GM12878 (cell line): ENCODE data around the gene LMBR1. TPM values are rescaled to one million over a fixed set of nuclear protein-coding genes. Genes with fewer than 3 reads are reported as not detected.
A peak's percentile ranks its signal among the peaks of the same experiment; 100 is the strongest.

Experiments
- ATAC-seq: fragments of 200-7000 bp; cut with Tn5 transposase; 3 replicates; pipeline ENCODE4 v1.9.1; 2020; ENCODE audit warnings: mild to moderate bottlenecking, moderate library complexity
- BruUV-seq: library from RNA; stranded (reverse); fragments of 400-500 nt; replicated peaks from 2 replicates; lab custom pipeline; 2021; lab: Mats Ljungman, UMichigan
- CTCF ChIA-PET: fragments of 300-600 bp; sonication (Branson Sonifier 250); formaldehyde crosslinking; extraction: SDS; loops from one replicate; lab custom pipeline; 2021; ENCODE audit warnings: inconsistent platforms; lab: Yijun Ruan, JAX
- POLR2A ChIA-PET: fragments of 350-600 bp; formaldehyde crosslinking; extraction: SDS; loops from one replicate; lab custom pipeline; 2021; ENCODE audit warnings: inconsistent platforms; lab: Charles Lee
- RAD21 ChIA-PET: fragments of 300-600 bp; sonication (Branson Sonifier 250); formaldehyde crosslinking; loops from one replicate; lab custom pipeline; 2023; ENCODE audit warnings: antibody characterized with exemption; ENCODE audit not compliant: unreplicated experiment; lab: Charles Lee
- SMC1A ChIA-PET: fragments of 300-600 bp; sonication (Branson Sonifier 250); formaldehyde crosslinking; loops from one replicate; lab custom pipeline; 2023; ENCODE audit not compliant: unreplicated experiment, uncharacterized antibody; lab: Charles Lee
- DNase-seq: peaks from one replicate; pipeline ENCODE4 v3.0.0-alpha.2; 2011; ENCODE audit warnings: low read depth, low spot score
- FAIRE-seq: peaks from 3 replicates; lab custom pipeline; 2011; peaks lifted over from hg19 to GRCh38; lab: Jason Lieb, UNC
- H2AFZ ChIP-seq: 2 replicates; pipeline ENCODE4 v1.6.0; 2011; ENCODE audit warnings: low read depth, low read length, control low read depth; ENCODE audit not compliant: control insufficient read depth
- H3K27ac ChIP-seq: 2 replicates; pipeline ENCODE4 v1.5.1; 2011; ENCODE audit warnings: control low read depth; ENCODE audit not compliant: control insufficient read depth, insufficient read depth
- H3K27me3 ChIP-seq, 2 experiments: replicated peaks in 1 of 2; 2 replicates each; pipeline versions ENCODE4 v1.6.0 to v1.6.1; 2011; ENCODE audit warnings: low read length in 1 of 2; ENCODE audit not compliant: control insufficient read depth in 2 of 2, insufficient read depth in 2 of 2
- H3K36me3 ChIP-seq, 2 experiments: 2 replicates each; pipeline ENCODE4 v1.5.1; 2011; ENCODE audit warnings: low read length in 1 of 2; ENCODE audit not compliant: control insufficient read depth in 2 of 2, insufficient read depth in 2 of 2
- H3K4me1 ChIP-seq: 2 replicates; pipeline ENCODE4 v1.6.1; 2011; ENCODE audit warnings: mild to moderate bottlenecking, low read length, moderate library complexity, mixed read lengths; ENCODE audit not compliant: control insufficient read depth, insufficient read depth
- H3K4me2 ChIP-seq: 2 replicates; pipeline ENCODE4 v1.6.0; 2011; ENCODE audit warnings: control low read depth; ENCODE audit not compliant: control insufficient read depth, insufficient read depth
- H3K4me3 ChIP-seq: fragments of 200-600 bp; sonication (generic); 2 replicates; pipeline ENCODE4 v1.5.1; 2016
- H3K79me2 ChIP-seq: 2 replicates; pipeline ENCODE4 v1.6.0; 2011; ENCODE audit warnings: low read length; ENCODE audit not compliant: control insufficient read depth, insufficient read depth
- H3K9ac ChIP-seq: 2 replicates; pipeline ENCODE4 v1.8.0; 2011; ENCODE audit warnings: low read length, control low read depth, mixed read lengths; ENCODE audit not compliant: control insufficient read depth, insufficient read depth
- H3K9me3 ChIP-seq: replicated peaks from 3 replicates; pipeline ENCODE4 v1.5.1; 2011; ENCODE audit warnings: mild to moderate bottlenecking, low read length; ENCODE audit not compliant: control insufficient read depth, insufficient read depth
- H4K20me1 ChIP-seq: 2 replicates; pipeline ENCODE4 v1.6.0; 2011; ENCODE audit not compliant: control insufficient read depth, insufficient read depth
- CBFB ChIP-seq: IDR thresholded peaks from 2 replicates; pipeline ENCODE4 v1.6.1; 2016; ENCODE audit warnings: antibody characterized with exemption, low read depth
- CBX5 ChIP-seq: sonication (generic); IDR thresholded peaks from 2 replicates; pipeline ENCODE4 v1.6.1; 2016; ENCODE audit warnings: low read depth, moderate library complexity, mild to moderate bottlenecking, inconsistent platforms
- CEBPB ChIP-seq, 2 experiments: fragments of 150-350 bp in 1 of 2; IDR thresholded peaks; 2 replicates each; pipeline ENCODE4 v1.6.1; 2012 to 2014; ENCODE audit warnings: low read depth in 2 of 2, low read length in 2 of 2, borderline replicate concordance in 1 of 2, inconsistent platforms in 1 of 2
- CHD2 ChIP-seq: IDR thresholded peaks from 2 replicates; pipeline ENCODE4 v1.6.1; 2011; ENCODE audit warnings: low read depth, low read length, improper control_type of control experiment, borderline replicate concordance
- E2F4 ChIP-seq: IDR thresholded peaks from 2 replicates; pipeline ENCODE4 v1.6.1; 2012; ENCODE audit warnings: low read depth, low read length, improper control_type of control experiment
- EGR1 ChIP-seq, 2 experiments: IDR thresholded peaks; 1 replicate in 1 of 2; 2 replicates in 1 of 2; pipeline ENCODE4 v1.6.1; 2011 to 2012; ENCODE audit warnings: low read depth in 2 of 2, low read length in 2 of 2, borderline replicate concordance in 1 of 2, mild to moderate bottlenecking in 1 of 2, moderate library complexity in 1 of 2
- IKZF1 ChIP-seq: fragments of 450-650 bp; conservative IDR thresholded peaks from 2 replicates; pipeline ENCODE4 v1.6.1; 2017; ENCODE audit warnings: antibody characterized with exemption, mild to moderate bottlenecking
- NFYB ChIP-seq: IDR thresholded peaks from 2 replicates; pipeline ENCODE4 v1.6.1; 2011; ENCODE audit warnings: low read depth, mild to moderate bottlenecking, low read length, improper control_type of control experiment, moderate library complexity; ENCODE audit not compliant: insufficient read depth
- NR2F1 ChIP-seq: fragments of 450-650 bp; conservative IDR thresholded peaks from 2 replicates; pipeline ENCODE4 v1.6.1; 2017; ENCODE audit warnings: mild to moderate bottlenecking
- TBL1XR1 ChIP-seq: IDR thresholded peaks from 2 replicates; pipeline ENCODE4 v1.6.1; 2012; ENCODE audit warnings: low read depth, low read length, improper control_type of control experiment
- WGBS: methylation state at CpG from one replicate; pipeline ENCODE4 v1.1.6; 2016; ENCODE audit warnings: low lambda C conversion rate; ENCODE audit not compliant: insufficient replicate concordance, insufficient coverage; ENCODE audit errors: missing lambda C conversion rate; 5-methylcytosine and 5-hydroxymethylcytosine counted together
- in situ Hi-C: fragments of 300-500 bp; cut with MboI; formaldehyde crosslinking; loops from 9 replicates; pipeline ENCODE4 v1.14.3; 2018; ENCODE audit warnings: mixed read lengths
- intact Hi-C: fragments of 100-400 bp; cut with micrococcal nuclease; formaldehyde crosslinking; loops from one replicate; pipeline ENCODE4 v1.14.2; 2022; ENCODE audit not compliant: unreplicated experiment
- polyA plus RNA-seq, 11 experiments: library from polyadenylated mRNA; depleted of rRNA in 4 of 11; unstranded in 6 of 11; stranded (reverse) in 5 of 11; fragments of >200 nt; fragmentation: Nextera tagmentation in 4 of 11; fragmentation: Illumina TruSeq in 1 of 11; extraction: Ambion mirVana in 4 of 11; extraction: Trizol in 1 of 11; gene quantifications; 1 replicate in 1 of 11; 2 replicates in 10 of 11; pipeline versions ENCODE4 v1.2.1 to v1.2.3, GENCODE V29; 2011 to 2016; ENCODE audit warnings: inconsistent platforms in 2 of 11, missing spikeins in 2 of 11, low read depth in 1 of 11
- total RNA-seq, 4 experiments: library from RNA; depleted of rRNA in 3 of 4; stranded (reverse); fragments of >200 nt in 3 of 4; fragmentation: Illumina TruSeq in 1 of 4; extraction: Trizol in 1 of 4; gene quantifications; 2 replicates each; pipeline versions ENCODE4 v1.2.1 to v1.2.3, GENCODE V29; 2013 to 2021
- TF ChIP-seq, protein P1 (sequence below): IDR thresholded peaks from 2 replicates; pipeline ENCODE4 v1.6.1; 2011; ENCODE audit warnings: borderline replicate concordance, low read depth, mild to moderate bottlenecking, moderate library complexity, mixed read lengths, low read length; ENCODE audit not compliant: insufficient read depth; ENCODE audit errors: extremely low read length
- TF ChIP-seq, protein P2 (sequence below): fragments of 150-350 bp; IDR thresholded peaks from 2 replicates; pipeline ENCODE4 v1.6.1; 2016; ENCODE audit warnings: low read depth, low read length
- TF ChIP-seq, protein P3 (sequence below): fragments of 450-650 bp; IDR thresholded peaks from 2 replicates; pipeline ENCODE4 v1.6.1; 2017; ENCODE audit warnings: low read depth, mild to moderate bottlenecking, moderate library complexity

The LMBR1 gene
- total and polyA plus RNA-seq, 10 of the 15 experiments (the other 5 are each of a cell fraction or from before 2014, with no cell fraction given): 4.0 to 63.5 (median 28.8) TPM

- ChIA-PET SMC1A (interaction anchor here (0.6 to 3.3 kb wide), 10 partner anchors 8 to 176 kb away, joined by 3 to 19 read pairs (median 5); no protein-coding TSS in a partner anchor), POLR2A (interaction anchor here (0.6 to 1.6 kb wide), 8 partner anchors 14 to 191 kb away, joined by 3 to 9 read pairs (median 4); no protein-coding TSS in a partner anchor), RAD21 (interaction anchor here (0.8 to 2.8 kb wide), 10 partner anchors 9 to 253 kb away, joined by 3 to 11 read pairs (median 4); no protein-coding TSS in a partner anchor), CTCF (interaction anchor here (0.9 to 1.9 kb wide), 5 partner anchors 17 to 879 kb away, joined by 3 to 9 read pairs (median 5); no protein-coding TSS in a partner anchor)
- intact Hi-C loops: loop anchor here (2.0 to 10.0 kb wide), 3 partner anchors 92 to 826 kb away; partner anchors contain the start of gene SHH
- FAIRE-seq (peak; percentile 95), ATAC-seq (peak; percentile 88), DNase-seq (peak; percentile 82)
- Histone ChIP-seq H3K4me2 (peak within 1 kb of the TSS; percentile 91), H2AFZ (peak within 1 kb of the TSS; percentile 96), H3K4me1 (peaks cover 7% of the 10 kb centered on the region), H3K4me3 (peak within 1 kb of the TSS; percentile 78), H4K20me1 (no peaks in the 10 kb centered on the region), H3K36me3 (no peaks in the 10 kb centered on the region), H3K27ac (peak within 1 kb of the TSS; percentile 91), H3K79me2 (peaks cover 17% of the 10 kb centered on the region), H3K9me3 (no peaks in the 10 kb centered on the region), H3K9ac (peak within 1 kb of the TSS; percentile 94), H3K27me3 (no peaks in the 10 kb centered on the region)
- in situ Hi-C loops: no loop called here
- no TSS peak for BruUV-seq
- WGBS: 3% methylated on average over 76 of the region's 85 CpGs
- TF ChIP-seq, protein P1, sequence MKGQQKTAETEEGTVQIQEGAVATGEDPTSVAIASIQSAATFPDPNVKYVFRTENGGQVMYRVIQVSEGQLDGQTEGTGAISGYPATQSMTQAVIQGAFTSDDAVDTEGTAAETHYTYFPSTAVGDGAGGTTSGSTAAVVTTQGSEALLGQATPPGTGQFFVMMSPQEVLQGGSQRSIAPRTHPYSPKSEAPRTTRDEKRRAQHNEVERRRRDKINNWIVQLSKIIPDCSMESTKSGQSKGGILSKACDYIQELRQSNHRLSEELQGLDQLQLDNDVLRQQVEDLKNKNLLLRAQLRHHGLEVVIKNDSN: no peak
- TF ChIP-seq CBX5 (peak; percentile 69; the same call in 1 of the 2 replicates), IKZF1 (peak; percentile 99), CBFB (no peak), EGR1 (IDR thresholded peaks at IDR 0.05; ENCODE audit: borderline replicate concordance in 1 of 2, low read depth in 2 of 2, low read length in 2 of 2) (peak; percentile 83 to 87), NFYB (no peak), CHD2 (0 out of 2 replicates have a peak, but pooled peaks have one; percentile 11), NR2F1 (no peak), E2F4 (no peak; the same call in 1 of the 2 replicates), TBL1XR1 (no peak; the same call in 1 of the 2 replicates), CEBPB (IDR thresholded peaks at IDR 0.05; ENCODE audit: borderline replicate concordance in 1 of 2, low read depth in 2 of 2, low read length in 2 of 2) (no peak)
- TF ChIP-seq, protein P2, sequence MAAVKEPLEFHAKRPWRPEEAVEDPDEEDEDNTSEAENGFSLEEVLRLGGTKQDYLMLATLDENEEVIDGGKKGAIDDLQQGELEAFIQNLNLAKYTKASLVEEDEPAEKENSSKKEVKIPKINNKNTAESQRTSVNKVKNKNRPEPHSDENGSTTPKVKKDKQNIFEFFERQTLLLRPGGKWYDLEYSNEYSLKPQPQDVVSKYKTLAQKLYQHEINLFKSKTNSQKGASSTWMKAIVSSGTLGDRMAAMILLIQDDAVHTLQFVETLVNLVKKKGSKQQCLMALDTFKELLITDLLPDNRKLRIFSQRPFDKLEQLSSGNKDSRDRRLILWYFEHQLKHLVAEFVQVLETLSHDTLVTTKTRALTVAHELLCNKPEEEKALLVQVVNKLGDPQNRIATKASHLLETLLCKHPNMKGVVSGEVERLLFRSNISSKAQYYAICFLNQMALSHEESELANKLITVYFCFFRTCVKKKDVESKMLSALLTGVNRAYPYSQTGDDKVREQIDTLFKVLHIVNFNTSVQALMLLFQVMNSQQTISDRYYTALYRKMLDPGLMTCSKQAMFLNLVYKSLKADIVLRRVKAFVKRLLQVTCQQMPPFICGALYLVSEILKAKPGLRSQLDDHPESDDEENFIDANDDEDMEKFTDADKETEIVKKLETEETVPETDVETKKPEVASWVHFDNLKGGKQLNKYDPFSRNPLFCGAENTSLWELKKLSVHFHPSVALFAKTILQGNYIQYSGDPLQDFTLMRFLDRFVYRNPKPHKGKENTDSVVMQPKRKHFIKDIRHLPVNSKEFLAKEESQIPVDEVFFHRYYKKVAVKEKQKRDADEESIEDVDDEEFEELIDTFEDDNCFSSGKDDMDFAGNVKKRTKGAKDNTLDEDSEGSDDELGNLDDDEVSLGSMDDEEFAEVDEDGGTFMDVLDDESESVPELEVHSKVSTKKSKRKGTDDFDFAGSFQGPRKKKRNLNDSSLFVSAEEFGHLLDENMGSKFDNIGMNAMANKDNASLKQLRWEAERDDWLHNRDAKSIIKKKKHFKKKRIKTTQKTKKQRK: no peak
- TF ChIP-seq, protein P3, sequence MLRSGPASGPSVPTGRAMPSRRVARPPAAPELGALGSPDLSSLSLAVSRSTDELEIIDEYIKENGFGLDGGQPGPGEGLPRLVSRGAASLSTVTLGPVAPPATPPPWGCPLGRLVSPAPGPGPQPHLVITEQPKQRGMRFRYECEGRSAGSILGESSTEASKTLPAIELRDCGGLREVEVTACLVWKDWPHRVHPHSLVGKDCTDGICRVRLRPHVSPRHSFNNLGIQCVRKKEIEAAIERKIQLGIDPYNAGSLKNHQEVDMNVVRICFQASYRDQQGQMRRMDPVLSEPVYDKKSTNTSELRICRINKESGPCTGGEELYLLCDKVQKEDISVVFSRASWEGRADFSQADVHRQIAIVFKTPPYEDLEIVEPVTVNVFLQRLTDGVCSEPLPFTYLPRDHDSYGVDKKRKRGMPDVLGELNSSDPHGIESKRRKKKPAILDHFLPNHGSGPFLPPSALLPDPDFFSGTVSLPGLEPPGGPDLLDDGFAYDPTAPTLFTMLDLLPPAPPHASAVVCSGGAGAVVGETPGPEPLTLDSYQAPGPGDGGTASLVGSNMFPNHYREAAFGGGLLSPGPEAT: no peak
Measured at GRCh38 chr7:156640257-156640948, 252.6 kb downstream of the LMBR1 start, which contains the start of gene RNF32. Gene RNF32 (plus strand): TSS chr7:156640774. CDS start chr7:156643878, 3,104 bp downstream.
